Neural cell (in vitro differentiated cells): ENCODE results near the gene CLN6.

Experiments used
- EZH2 ChIP-seq: fragments of 200-600, 300-800 bp; shearing (Covaris generic), sonication (generic); IDR thresholded peaks from 2 replicates; pipeline ENCODE4 v1.6.1; 2014; ENCODE audit warnings: antibody characterized with exemption, low read length, borderline replicate concordance, mild to moderate bottlenecking; ENCODE audit not compliant: insufficient read depth, poor library complexity, severe bottlenecking
- RAD21 ChIP-seq: fragments of 450-650 bp; conservative IDR thresholded peaks from 2 replicates; pipeline ENCODE4 v1.6.1; 2014; ENCODE audit warnings: antibody characterized with exemption, mild to moderate bottlenecking, moderate library complexity
- SMC3 ChIP-seq: fragments of 450-650 bp; conservative IDR thresholded peaks from 2 replicates; pipeline ENCODE4 v1.6.1; 2014; ENCODE audit warnings: antibody characterized with exemption, mild to moderate bottlenecking, moderate library complexity; ENCODE audit not compliant: poor library complexity
- TAF1 ChIP-seq: IDR thresholded peaks from 2 replicates; pipeline ENCODE4 v1.6.1; 2012; ENCODE audit warnings: low read depth
- TF ChIP-seq, protein P1 (sequence below): fragments of 450-650 bp; IDR thresholded peaks from 2 replicates; pipeline ENCODE4 v1.5.1; 2014; ENCODE audit warnings: antibody characterized with exemption, mild to moderate bottlenecking, moderate library complexity; ENCODE audit not compliant: poor library complexity, severe bottlenecking
- TF ChIP-seq, protein P2 (sequence below): IDR thresholded peaks from 2 replicates; pipeline ENCODE4 v1.6.1; 2012; ENCODE audit warnings: borderline replicate concordance

DNA sequence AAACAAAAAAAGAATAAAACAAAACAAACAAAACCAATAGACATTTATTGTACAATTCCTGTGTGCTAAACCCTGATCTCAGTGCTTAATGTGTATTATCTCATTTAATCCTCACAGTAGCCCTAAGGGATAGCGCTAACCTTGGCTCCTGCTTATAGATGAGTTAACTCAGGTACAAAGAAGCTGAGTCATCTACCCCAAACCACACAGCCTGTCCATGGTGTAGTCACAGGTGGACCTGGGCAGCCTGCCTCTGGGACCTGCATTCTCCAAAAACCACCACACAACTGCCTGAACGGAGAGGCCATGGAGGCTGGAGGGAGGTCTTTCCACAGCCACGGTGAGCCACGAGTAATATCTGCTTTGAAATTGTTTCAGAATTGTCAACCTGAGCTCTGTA is 5.5 kb upstream of the CLN6 start:
- TF ChIP-seq, protein P1, sequence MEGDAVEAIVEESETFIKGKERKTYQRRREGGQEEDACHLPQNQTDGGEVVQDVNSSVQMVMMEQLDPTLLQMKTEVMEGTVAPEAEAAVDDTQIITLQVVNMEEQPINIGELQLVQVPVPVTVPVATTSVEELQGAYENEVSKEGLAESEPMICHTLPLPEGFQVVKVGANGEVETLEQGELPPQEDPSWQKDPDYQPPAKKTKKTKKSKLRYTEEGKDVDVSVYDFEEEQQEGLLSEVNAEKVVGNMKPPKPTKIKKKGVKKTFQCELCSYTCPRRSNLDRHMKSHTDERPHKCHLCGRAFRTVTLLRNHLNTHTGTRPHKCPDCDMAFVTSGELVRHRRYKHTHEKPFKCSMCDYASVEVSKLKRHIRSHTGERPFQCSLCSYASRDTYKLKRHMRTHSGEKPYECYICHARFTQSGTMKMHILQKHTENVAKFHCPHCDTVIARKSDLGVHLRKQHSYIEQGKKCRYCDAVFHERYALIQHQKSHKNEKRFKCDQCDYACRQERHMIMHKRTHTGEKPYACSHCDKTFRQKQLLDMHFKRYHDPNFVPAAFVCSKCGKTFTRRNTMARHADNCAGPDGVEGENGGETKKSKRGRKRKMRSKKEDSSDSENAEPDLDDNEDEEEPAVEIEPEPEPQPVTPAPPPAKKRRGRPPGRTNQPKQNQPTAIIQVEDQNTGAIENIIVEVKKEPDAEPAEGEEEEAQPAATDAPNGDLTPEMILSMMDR: no peak
- TF ChIP-seq TAF1 (no peak), EZH2 (no peak), SMC3 (no peak), RAD21 (no peak)
- TF ChIP-seq, protein P2, sequence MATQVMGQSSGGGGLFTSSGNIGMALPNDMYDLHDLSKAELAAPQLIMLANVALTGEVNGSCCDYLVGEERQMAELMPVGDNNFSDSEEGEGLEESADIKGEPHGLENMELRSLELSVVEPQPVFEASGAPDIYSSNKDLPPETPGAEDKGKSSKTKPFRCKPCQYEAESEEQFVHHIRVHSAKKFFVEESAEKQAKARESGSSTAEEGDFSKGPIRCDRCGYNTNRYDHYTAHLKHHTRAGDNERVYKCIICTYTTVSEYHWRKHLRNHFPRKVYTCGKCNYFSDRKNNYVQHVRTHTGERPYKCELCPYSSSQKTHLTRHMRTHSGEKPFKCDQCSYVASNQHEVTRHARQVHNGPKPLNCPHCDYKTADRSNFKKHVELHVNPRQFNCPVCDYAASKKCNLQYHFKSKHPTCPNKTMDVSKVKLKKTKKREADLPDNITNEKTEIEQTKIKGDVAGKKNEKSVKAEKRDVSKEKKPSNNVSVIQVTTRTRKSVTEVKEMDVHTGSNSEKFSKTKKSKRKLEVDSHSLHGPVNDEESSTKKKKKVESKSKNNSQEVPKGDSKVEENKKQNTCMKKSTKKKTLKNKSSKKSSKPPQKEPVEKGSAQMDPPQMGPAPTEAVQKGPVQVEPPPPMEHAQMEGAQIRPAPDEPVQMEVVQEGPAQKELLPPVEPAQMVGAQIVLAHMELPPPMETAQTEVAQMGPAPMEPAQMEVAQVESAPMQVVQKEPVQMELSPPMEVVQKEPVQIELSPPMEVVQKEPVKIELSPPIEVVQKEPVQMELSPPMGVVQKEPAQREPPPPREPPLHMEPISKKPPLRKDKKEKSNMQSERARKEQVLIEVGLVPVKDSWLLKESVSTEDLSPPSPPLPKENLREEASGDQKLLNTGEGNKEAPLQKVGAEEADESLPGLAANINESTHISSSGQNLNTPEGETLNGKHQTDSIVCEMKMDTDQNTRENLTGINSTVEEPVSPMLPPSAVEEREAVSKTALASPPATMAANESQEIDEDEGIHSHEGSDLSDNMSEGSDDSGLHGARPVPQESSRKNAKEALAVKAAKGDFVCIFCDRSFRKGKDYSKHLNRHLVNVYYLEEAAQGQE: no peak
